H1 (cell line): ENCODE results near the gene RITA1. TPM values are rescaled to one million over a fixed set of nuclear protein-coding genes. Genes with fewer than 3 reads are reported as not detected.

Experiments used
- CTCF ChIA-PET: fragments of 300-600 bp; sonication (Branson Sonifier 250); formaldehyde crosslinking; loops from one replicate; lab custom pipeline; 2021; ENCODE audit not compliant: partially characterized antibody; lab: Charles Lee
- POLR2A ChIA-PET: fragments of 300-600 bp; sonication (Branson Sonifier 250); formaldehyde crosslinking; loops from one replicate; lab custom pipeline; 2021; ENCODE audit warnings: inconsistent platforms; ENCODE audit not compliant: partially characterized antibody; lab: Charles Lee
- DNase-seq, 2 experiments: peaks; one replicate each; pipeline versions ENCODE4 v3.0.0 to v3.0.0-alpha.2; 2010 to 2022; ENCODE audit warnings: low spot score in 2 of 2, low read depth in 1 of 2, mixed read lengths in 1 of 2
- FAIRE-seq: peaks from 2 replicates; lab custom pipeline; 2011; peaks lifted over from hg19 to GRCh38; lab: Jason Lieb, UNC
- H2AFZ ChIP-seq: 2 replicates; pipeline ENCODE4 v1.8.1; 2012; ENCODE audit warnings: low read length, inconsistent platforms
- H2AK5ac ChIP-seq: 2 replicates; pipeline ENCODE4 v1.6.1; 2013; ENCODE audit warnings: low read depth, low read length
- H2BK120ac ChIP-seq: replicated peaks from 2 replicates; pipeline ENCODE3; 2013; ENCODE audit warnings: low read depth, low read length, inconsistent platforms
- H2BK12ac ChIP-seq: 2 replicates; pipeline ENCODE4 v1.6.1; 2013; ENCODE audit warnings: low read depth, low read length
- H2BK15ac ChIP-seq: 2 replicates; pipeline ENCODE4 v1.6.1; 2013; ENCODE audit warnings: low read length
- H2BK20ac ChIP-seq: 2 replicates; pipeline ENCODE4 v1.6.1; 2013; ENCODE audit warnings: low read length
- H2BK5ac ChIP-seq: 2 replicates; pipeline ENCODE4 v1.6.1; 2013; ENCODE audit warnings: low read depth, low read length
- H3K14ac ChIP-seq: 2 replicates; pipeline ENCODE4 v1.6.1; 2013; ENCODE audit warnings: inconsistent platforms; ENCODE audit not compliant: insufficient read length
- H3K18ac ChIP-seq: 2 replicates; pipeline ENCODE4 v1.6.1; 2013; ENCODE audit warnings: low read length; ENCODE audit errors: extremely low read depth
- H3K23ac ChIP-seq: 2 replicates; pipeline ENCODE4 v1.6.1; 2013; ENCODE audit warnings: inconsistent platforms; ENCODE audit not compliant: insufficient read length
- H3K23me2 ChIP-seq: 2 replicates; pipeline ENCODE4 v1.6.1; 2013; ENCODE audit warnings: low read depth, low read length
- H3K27ac ChIP-seq: 2 replicates; pipeline ENCODE4 v1.6.1; 2011; ENCODE audit warnings: low read depth, low read length, inconsistent platforms
- H3K27me3 ChIP-seq, 4 experiments: replicated peaks in 1 of 4; 1 replicate in 1 of 4; 2 replicates in 3 of 4; pipeline versions ENCODE4 v1.6.1 to v1.8.1; 2011 to 2013; ENCODE audit warnings: low read length in 3 of 4, mild to moderate bottlenecking in 3 of 4, inconsistent platforms in 2 of 4, mixed read lengths in 2 of 4, moderate library complexity in 1 of 4; ENCODE audit not compliant: control insufficient read depth in 3 of 4, insufficient read depth in 3 of 4; ENCODE audit errors: extremely low read depth in 1 of 4
- H3K36me3 ChIP-seq, 4 experiments: 2 replicates each; pipeline versions ENCODE4 v1.6.1 to v1.8.1; 2011 to 2013; ENCODE audit warnings: mild to moderate bottlenecking in 4 of 4, low read length in 3 of 4, moderate library complexity in 2 of 4, control low read depth in 1 of 4, inconsistent platforms in 1 of 4; ENCODE audit not compliant: insufficient read depth in 4 of 4, control insufficient read depth in 2 of 4
- H3K4ac ChIP-seq: replicated peaks from 2 replicates; pipeline ENCODE3; 2013; ENCODE audit warnings: low read length, low read depth, mixed read lengths, inconsistent platforms; ENCODE audit not compliant: insufficient read length
- H3K4me1 ChIP-seq, 4 experiments: replicated peaks in 1 of 4; 1 replicate in 1 of 4; 2 replicates in 3 of 4; pipeline versions ENCODE4 v1.6.1 to v1.8.1; 2011 to 2013; ENCODE audit warnings: low read length in 3 of 4, inconsistent platforms in 2 of 4, mixed read lengths in 1 of 4; ENCODE audit not compliant: insufficient read depth in 4 of 4, control insufficient read depth in 3 of 4
- H3K4me2 ChIP-seq, 2 experiments: 2 replicates each; pipeline versions ENCODE4 v1.6.1 to v1.8.1; 2011 to 2013; ENCODE audit warnings: low read depth in 2 of 2, low read length in 2 of 2, control low read depth in 1 of 2, inconsistent platforms in 1 of 2, mild to moderate bottlenecking in 1 of 2; ENCODE audit not compliant: insufficient read depth in 1 of 2
- H3K4me3 ChIP-seq, 4 experiments: fragments of 200-600, 300-600 bp in 1 of 4; sonication (generic), shearing (Covaris generic), sonication (Bioruptor Twin) in 1 of 4; 2 replicates each; pipeline versions ENCODE4 v1.5.1 to v1.8.1; 2011 to 2016; ENCODE audit warnings: low read length in 4 of 4, low read depth in 3 of 4, control low read depth in 2 of 4, inconsistent platforms in 2 of 4, mild to moderate bottlenecking in 2 of 4, mixed read lengths in 1 of 4, moderate library complexity in 1 of 4; ENCODE audit not compliant: insufficient read depth in 2 of 4; ENCODE audit errors: extremely low read depth in 1 of 4
- H3K56ac ChIP-seq: replicated peaks from 2 replicates; pipeline ENCODE3; 2013; ENCODE audit warnings: low read depth, mild to moderate bottlenecking, mixed read lengths, low read length, inconsistent platforms; ENCODE audit not compliant: insufficient read length
- H3K79me1 ChIP-seq: 2 replicates; pipeline ENCODE4 v1.6.1; 2013; ENCODE audit warnings: low read depth, low read length, control low read depth
- H3K79me2 ChIP-seq, 2 experiments: 2 replicates each; pipeline versions ENCODE4 v1.6.1 to v1.8.1; 2012 to 2013; ENCODE audit warnings: low read length in 2 of 2, mild to moderate bottlenecking in 2 of 2, inconsistent platforms in 1 of 2; ENCODE audit not compliant: insufficient read depth in 2 of 2, control insufficient read depth in 1 of 2
- H3K9ac ChIP-seq, 4 experiments: replicated peaks in 1 of 4; 1 replicate in 1 of 4; 2 replicates in 3 of 4; pipeline versions ENCODE4 v1.6.1 to v1.8.1; 2011 to 2013; ENCODE audit warnings: low read depth in 3 of 4, low read length in 3 of 4, control low read depth in 2 of 4, mild to moderate bottlenecking in 2 of 4, moderate library complexity in 2 of 4, inconsistent platforms in 1 of 4; ENCODE audit errors: extremely low read depth in 1 of 4
- H3K9me3 ChIP-seq, 2 experiments: 2 replicates each; pipeline versions ENCODE4 v1.6.1 to v1.8.1; 2012 to 2013; ENCODE audit warnings: mild to moderate bottlenecking in 2 of 2, moderate library complexity in 2 of 2, control low read depth in 1 of 2, inconsistent platforms in 1 of 2, low read depth in 1 of 2, low read length in 1 of 2, mixed read lengths in 1 of 2; ENCODE audit not compliant: insufficient read depth in 2 of 2
- H4K20me1 ChIP-seq, 2 experiments: replicated peaks in 1 of 2; 2 replicates each; pipeline versions ENCODE3 to v1.8.1; 2011 to 2013; ENCODE audit warnings: inconsistent platforms in 2 of 2, low read length in 2 of 2, mild to moderate bottlenecking in 1 of 2; ENCODE audit not compliant: insufficient read depth in 2 of 2, control insufficient read depth in 1 of 2
- H4K5ac ChIP-seq: 2 replicates; pipeline ENCODE4 v1.6.1; 2013; ENCODE audit warnings: low read length, low read depth, mixed read lengths, inconsistent platforms; ENCODE audit not compliant: insufficient read length
- H4K8ac ChIP-seq: 2 replicates; pipeline ENCODE4 v1.8.0; 2013; ENCODE audit warnings: mild to moderate bottlenecking, moderate library complexity, low read length, inconsistent platforms; ENCODE audit not compliant: insufficient read depth; ENCODE audit errors: extremely low read depth
- H4K91ac ChIP-seq: replicated peaks from 2 replicates; pipeline ENCODE3; 2013; ENCODE audit warnings: low read length, mixed read lengths, inconsistent platforms; ENCODE audit not compliant: insufficient read length
- ASH2L ChIP-seq: fragments of 200-600, 300-600 bp; sonication (generic); IDR thresholded peaks from one replicate; pipeline ENCODE4 v1.7.1; 2017; ENCODE audit warnings: low read length
- BACH1 ChIP-seq: IDR thresholded peaks from 2 replicates; pipeline ENCODE4 v1.6.1; 2012; ENCODE audit warnings: low read length, improper control_type of control experiment
- BCL11A ChIP-seq, 2 experiments: IDR thresholded peaks; one replicate each; pipeline ENCODE4 v1.6.1; 2011; ENCODE audit warnings: low read depth in 2 of 2, low read length in 2 of 2, mild to moderate bottlenecking in 2 of 2
- CBX8 ChIP-seq: fragments of 300-800, 300-1000 bp; sonication (generic); IDR thresholded peaks from 2 replicates; pipeline ENCODE4 v1.7.1; 2016; ENCODE audit warnings: low read depth, low read length, borderline replicate concordance
- CEBPB ChIP-seq: IDR thresholded peaks from 2 replicates; pipeline ENCODE4 v1.6.1; 2012; ENCODE audit warnings: low read depth, low read length
- KDM4A ChIP-seq: IDR thresholded peaks from one replicate; pipeline ENCODE4 v1.7.1; 2012; ENCODE audit warnings: low read depth, mild to moderate bottlenecking, moderate library complexity, low read length, inconsistent platforms; ENCODE audit not compliant: severe bottlenecking
- KDM5A ChIP-seq: fragments of 200-600 bp; IDR thresholded peaks from 2 replicates; pipeline ENCODE4 v1.7.1; 2012; ENCODE audit warnings: mild to moderate bottlenecking, low read length, inconsistent platforms, mixed read lengths
- POLR2AphosphoS5 ChIP-seq: IDR thresholded peaks from 2 replicates; pipeline ENCODE4 v1.6.1; 2011; ENCODE audit warnings: low read depth, low read length
- POU5F1 ChIP-seq: IDR thresholded peaks from 2 replicates; pipeline ENCODE4 v1.6.1; 2011; ENCODE audit warnings: low read depth, mild to moderate bottlenecking, low read length, moderate library complexity
- RXRA ChIP-seq: IDR thresholded peaks from 2 replicates; pipeline ENCODE4 v1.6.1; 2011; ENCODE audit warnings: low read depth, mild to moderate bottlenecking, low read length, moderate library complexity; ENCODE audit not compliant: insufficient read depth
- SIN3A ChIP-seq, 2 experiments: IDR thresholded peaks in 1 of 2; conservative IDR thresholded peaks in 1 of 2; 2 replicates each; pipeline ENCODE4 v1.6.1; 2011 to 2012; ENCODE audit warnings: low read length in 2 of 2, improper control_type of control experiment in 1 of 2, low read depth in 1 of 2, mild to moderate bottlenecking in 1 of 2
- WGBS, 2 experiments: shearing (Covaris generic) in 1 of 2; methylation state at CpG; one replicate each; pipeline versions ENCODE4 v1.1.6 to v1.1.7; 2013 to 2015; ENCODE audit warnings: low lambda C conversion rate in 2 of 2, mixed read lengths in 2 of 2, inconsistent platforms in 1 of 2, low coverage in 1 of 2, missing lambda C conversion rate in 1 of 2; ENCODE audit not compliant: insufficient replicate concordance in 2 of 2, insufficient coverage in 1 of 2, insufficient read length in 1 of 2; ENCODE audit errors: extremely low coverage in 1 of 2, missing lambda C conversion rate in 1 of 2; 5-methylcytosine and 5-hydroxymethylcytosine counted together
- polyA plus RNA-seq, 7 experiments: library from polyadenylated mRNA; depleted of rRNA in 3 of 7; stranded (reverse) in 5 of 7; unstranded in 2 of 7; fragments of >200 nt in 5 of 7; fragments of 200-250 nt in 2 of 7; gene quantifications; 1 replicate in 5 of 7; 2 replicates in 1 of 7; 4 replicates in 1 of 7; pipeline versions ENCODE4 v1.2.1 to v1.2.3, GENCODE V29; 2011 to 2013; ENCODE audit warnings: missing spikeins in 2 of 7, mixed read lengths in 2 of 7
- total RNA-seq: library from RNA; stranded (reverse); fragmentation: NEBNext Ultra II Directional; extraction: Animal tissue kit (Norgen Biotek cat#: 25700); gene quantifications from 2 replicates; pipeline ENCODE4 v1.2.1, GENCODE V29; 2021

The RITA1 gene
- total and polyA plus RNA-seq, 2 of the 8 experiments (the other 6 are each of a cell fraction or from before 2014, with no cell fraction given): 24.1 to 25.8 TPM

GRCh38 chr12:113231235-113232088 is 45.9 kb downstream of the RITA1 start:
- H3K27ac ChIP-seq: peak overlapping the region; percentile 27; the same call in 1 of the 2 replicates
- no peak overlapping the region for H4K91ac ChIP-seq
- H3K18ac ChIP-seq: peak overlapping the region; percentile 4; the same call in 1 of the 2 replicates
- no peaks in the 10 kb centered on the region; a peak in 1 of 7 replicates for H3K27me3 ChIP-seq
- H4K8ac ChIP-seq: no peak overlapping the region
- no peaks in the 10 kb centered on the region; a peak in 1 of 4 replicates for H3K9me3 ChIP-seq
- no peak overlapping the region; the same call in 1 of the 2 replicates for H2AK5ac ChIP-seq
- H3K14ac ChIP-seq: no peak overlapping the region
- no peak overlapping the region for H4K5ac ChIP-seq
- no peaks in the 10 kb centered on the region for H3K79me1 ChIP-seq
- DNase-seq (no peak), FAIRE-seq (no peak)
- peaks cover 9 to 20% (median 20%) of the 10 kb centered on the region in 4 experiments for H3K4me1 ChIP-seq
- no peak overlapping the region for H2BK120ac ChIP-seq
- no peak overlapping the region for H2AFZ ChIP-seq
- CTCF ChIA-PET: interaction anchor here (1.0 to 2.6 kb wide), 7 partner anchors 8 to 194 kb away, joined by 3 to 9 read pairs (median 5); no protein-coding TSS in a partner anchor
- 89% methylated on average over 8 of the region's 8 CpGs; no CpG with 5 or more reads in 1 of the 2 experiments for WGBS, 2 experiments
- no peak overlapping the region; a peak in 1 of 4 replicates for H3K4me2 ChIP-seq
- H3K23me2 ChIP-seq: no peaks in the 10 kb centered on the region; the same call in 1 of the 2 replicates
- no peak overlapping the region for H3K4ac ChIP-seq
- no peak overlapping the region for H3K23ac ChIP-seq
- H2BK15ac ChIP-seq: no peak overlapping the region
- peaks cover 2 to 18% (median 9%) of the 10 kb centered on the region in 4 experiments; a peak in 5 of 8 replicates for H3K36me3 ChIP-seq
- H2BK20ac ChIP-seq: no peak overlapping the region
- H3K4me3 ChIP-seq: no peak overlapping the region
- POLR2A ChIA-PET: interaction anchor here (0.7 to 2.4 kb wide), 3 partner anchors 10 to 19 kb away, joined by 3 to 15 read pairs (median 3); partner anchors contain the start of gene TPCN1
- H3K79me2 ChIP-seq: no peaks in the 10 kb centered on the region
- peak overlapping the region; percentile 88; the same call in 1 of the 2 replicates for H2BK5ac ChIP-seq
- no peak overlapping the region for H3K56ac ChIP-seq
- peaks cover 0 to 2% of the 10 kb centered on the region in 2 experiments for H4K20me1 ChIP-seq
- H3K9ac ChIP-seq: no peak overlapping the region
- H2BK12ac ChIP-seq: peak overlapping the region; percentile 34; the same call in 1 of the 2 replicates
- TF ChIP-seq POLR2AphosphoS5 (peak; percentile 49; the same call in 1 of the 2 replicates), ASH2L (peak; percentile 20), KDM5A (no peak), BCL11A (IDR thresholded peaks at IDR 0.05; ENCODE audit: low read depth in 2 of 2, low read length in 2 of 2) (no peak), RXRA (no peak), SIN3A (conservative IDR thresholded peaks at IDR 0.05 in 1 of 2, IDR thresholded peaks at IDR 0.05 in 1 of 2; ENCODE audit: low read depth in 1 of 2, low read length in 2 of 2) (no peak), POU5F1 (no peak), KDM4A (no peak), BACH1 (no peak), CEBPB (no peak), CBX8 (no peak)
